Right hindlimb (tissue), 1 donor: ENCODE results near the gene DRAXIN.

Experiments used
- DNase-seq: peaks from one replicate; pipeline ENCODE4 v3.0.0-alpha.2; 2018

DRAXIN gene

DNA sequence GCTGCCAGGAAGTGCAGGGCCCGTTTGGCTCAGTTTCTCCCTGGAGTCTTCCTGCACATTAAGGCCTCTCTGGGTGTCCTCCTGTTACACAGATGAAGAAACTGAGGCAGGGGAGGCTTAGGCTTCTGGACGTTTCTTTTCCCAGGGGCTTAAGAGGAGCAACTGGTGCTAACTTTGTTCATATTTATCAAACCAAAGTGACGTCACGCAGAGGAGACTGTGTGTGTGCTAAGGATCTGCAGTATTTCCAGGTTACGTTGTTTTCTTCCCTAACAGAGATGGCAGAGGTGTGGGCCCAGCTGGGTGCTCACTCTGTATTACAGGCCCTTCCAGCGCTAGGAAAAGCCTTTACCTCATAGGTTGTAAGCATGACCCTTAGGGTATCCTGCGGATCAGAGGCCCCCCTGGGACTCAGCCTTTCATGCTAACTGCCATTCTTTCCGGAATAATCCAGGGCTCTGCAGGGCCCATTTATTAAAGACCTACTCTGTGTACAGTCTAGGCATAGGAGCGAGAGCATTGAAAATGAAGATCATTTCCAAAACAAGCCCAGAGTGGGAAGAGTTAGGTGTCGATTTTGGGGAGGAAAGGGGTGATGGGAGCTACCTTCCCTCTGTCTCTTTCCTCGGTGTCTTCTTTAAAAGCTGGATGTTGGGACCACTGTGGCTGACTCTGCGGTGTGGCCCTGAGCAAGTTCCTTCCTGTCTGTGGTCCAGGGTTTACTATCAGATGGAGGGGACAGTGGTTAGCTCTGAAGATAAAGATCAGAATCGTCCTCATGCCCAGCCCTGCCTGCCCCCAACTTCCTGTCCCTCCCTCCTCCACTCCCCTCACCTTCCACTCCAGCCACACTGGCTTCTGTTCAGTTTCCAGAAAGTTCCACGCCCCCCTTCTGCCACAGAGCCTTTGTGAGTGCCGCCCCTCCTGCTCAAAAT is 49.0 kb downstream of the DRAXIN start:
- DNase-seq: no peak

DNA sequence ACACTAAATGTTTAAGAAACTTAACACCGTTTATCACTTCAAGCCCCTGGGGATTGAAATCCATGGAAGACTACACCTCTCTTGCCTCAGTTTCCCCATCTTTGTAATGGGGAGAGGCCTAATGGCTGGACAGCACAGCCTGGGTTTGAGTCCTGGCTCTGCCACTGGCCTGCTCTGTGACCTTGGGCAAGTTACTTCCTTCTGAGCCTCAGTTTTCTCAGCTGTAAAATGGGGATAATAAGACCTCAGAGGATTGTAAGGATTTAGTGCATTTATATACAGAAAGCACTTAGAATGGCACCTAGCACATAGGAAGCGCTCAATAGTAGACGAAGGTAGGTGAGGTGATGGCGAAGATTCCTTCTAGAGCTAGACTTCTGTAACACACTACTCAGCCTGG is 50.0 kb downstream of the DRAXIN start:
- no peak for DNase-seq

DNA sequence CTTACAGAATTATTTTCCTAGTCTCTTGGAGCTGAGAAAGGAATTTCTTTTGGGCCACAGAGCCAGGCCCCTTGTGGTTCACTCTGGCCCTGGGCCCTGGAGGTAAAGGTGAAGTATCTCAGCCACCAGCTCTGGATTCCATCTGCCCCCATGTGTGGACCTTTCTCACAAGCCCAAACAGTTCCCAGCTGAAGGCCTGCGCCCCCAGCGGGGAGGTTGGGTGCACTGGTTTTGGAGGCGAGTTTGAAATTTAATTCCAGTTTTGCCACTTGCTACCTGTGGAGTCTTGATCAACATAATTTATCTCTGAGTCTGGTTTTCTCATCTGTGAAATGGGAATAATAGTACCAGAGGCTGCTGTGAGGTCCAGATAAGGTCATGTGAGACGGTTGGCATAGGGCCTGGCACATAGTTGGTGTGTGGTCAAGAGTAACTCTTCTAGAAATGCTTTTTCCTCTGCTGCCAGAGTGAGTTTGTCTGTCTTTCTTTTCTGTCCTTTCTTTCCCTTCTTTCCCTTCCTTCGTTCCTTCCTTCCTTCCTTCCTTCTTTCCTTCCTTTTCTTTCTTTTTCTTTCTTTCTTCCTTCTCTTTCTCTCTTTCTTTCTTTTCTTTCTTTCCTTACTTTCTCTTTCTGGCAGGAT is 50.5 kb downstream of the DRAXIN start:
- DNase-seq: no peak

DNA sequence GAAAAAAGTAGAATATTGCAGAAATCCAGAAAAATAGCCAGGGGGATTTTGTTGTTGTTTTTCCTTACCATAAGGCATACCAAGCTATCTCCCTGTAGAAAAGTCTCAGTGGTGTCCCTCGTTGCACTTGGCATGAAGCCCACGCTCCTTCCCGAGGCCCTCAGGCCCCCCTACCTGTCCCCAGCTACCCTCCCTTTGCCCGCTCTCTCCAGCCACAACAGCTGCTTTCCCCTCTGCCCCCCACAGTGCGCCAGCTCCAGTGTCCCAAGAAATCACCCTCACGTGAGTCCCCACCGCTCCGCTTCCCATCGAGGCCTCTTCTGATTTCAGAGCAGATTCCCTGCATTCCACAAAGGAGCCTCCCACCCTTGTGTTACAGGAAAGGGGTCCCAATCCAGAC is 52.8 kb downstream of the DRAXIN start:
- DNase-seq: no peak

DNA sequence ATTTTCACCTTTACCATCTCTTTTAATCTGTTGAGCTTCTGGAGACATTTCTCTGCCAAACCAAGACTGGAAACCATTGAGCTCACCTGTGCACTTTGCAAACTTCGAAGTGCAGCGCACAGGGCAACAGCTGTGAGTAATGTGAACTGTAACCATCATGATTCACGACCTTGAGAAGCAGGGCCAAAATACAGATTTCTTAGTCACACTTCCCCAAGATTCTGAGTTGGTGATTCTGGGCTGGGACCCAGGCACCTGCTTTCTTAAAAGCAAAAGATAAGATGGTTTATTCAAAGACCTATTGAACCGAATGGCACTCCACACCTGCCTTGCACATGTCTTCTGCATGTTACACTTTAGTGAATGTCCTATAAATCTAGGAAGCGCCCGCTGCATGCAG is 54.6 kb downstream of the DRAXIN start:
- no peak for DNase-seq

DNA sequence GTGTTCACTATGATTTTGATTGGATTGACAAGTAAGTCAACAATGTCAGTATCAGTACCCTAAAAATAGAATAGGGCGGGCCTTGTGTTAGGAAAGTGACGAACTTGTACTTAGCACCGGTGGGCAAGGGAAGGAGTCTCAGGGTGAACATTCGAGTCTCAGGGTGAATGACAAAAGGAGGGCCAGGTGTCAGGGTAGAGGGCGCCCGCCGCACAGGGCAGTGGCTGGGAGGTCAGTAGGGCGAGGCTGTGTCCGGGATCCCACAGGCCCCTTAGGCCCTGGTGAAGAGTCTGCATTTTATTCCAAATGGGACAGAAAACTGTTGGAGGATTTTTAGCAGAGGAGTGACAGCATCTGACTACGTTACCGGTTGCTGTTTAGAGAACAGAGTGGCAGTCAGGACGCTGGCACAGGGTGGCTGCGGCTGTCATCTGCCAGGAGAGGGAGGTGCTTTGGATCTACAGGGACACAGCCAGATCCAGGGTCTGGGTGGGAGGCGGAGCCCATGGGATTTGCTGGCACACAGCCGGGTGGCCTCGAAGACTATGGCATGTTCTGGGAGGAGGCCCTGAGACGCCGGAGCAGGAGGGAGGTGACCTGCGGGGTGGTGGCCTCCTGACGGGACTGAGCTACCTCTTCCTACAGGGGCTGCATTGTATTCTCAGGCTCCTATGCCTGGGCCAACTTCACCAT is 55.4 kb downstream of the DRAXIN start:
- no peak for DNase-seq

DNA sequence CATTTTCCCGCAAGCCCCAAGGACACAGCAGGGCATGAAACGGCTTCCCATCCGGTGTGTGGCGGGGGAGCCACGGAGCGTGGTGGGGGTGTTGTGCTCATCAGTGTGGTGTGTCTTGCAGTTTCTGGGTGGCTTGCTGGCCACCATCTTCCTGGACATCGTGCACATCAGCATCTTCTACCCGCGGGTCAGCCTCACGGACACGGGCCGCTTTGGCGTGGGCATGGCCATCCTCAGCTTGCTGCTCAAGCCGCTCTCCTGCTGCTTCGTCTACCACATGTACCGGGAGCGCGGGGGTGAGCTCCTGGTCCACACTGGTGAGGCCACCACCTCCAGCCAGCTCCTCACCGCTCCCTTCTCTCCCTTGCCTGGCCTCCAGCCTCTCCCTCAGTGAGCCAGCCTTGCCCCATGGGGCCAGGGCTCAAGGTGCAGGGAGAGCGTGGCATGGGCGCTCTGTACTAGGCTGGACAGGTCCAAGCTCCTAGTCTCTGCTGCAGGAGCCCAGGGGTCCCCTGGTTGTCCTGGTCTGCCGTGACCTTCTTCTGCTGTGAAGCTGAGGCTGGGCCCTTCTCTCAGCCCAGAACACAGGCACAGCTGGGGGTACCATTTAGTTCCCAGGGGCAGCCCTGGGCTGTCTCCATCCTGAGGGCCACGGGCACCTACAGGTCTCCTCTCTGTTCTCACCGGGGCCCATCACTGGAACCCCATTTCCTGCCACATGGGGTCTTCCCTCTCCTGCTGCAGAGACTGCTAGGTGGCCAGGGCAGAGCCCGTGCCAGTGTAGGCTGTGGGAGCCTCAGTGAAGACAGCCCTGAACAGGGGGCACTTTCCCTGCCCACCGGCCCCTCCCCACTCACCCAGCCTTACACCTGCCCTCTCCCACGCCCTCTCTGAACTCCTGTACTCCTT is 57.0 kb downstream of the DRAXIN start:
- DNase-seq: no peak

DNA sequence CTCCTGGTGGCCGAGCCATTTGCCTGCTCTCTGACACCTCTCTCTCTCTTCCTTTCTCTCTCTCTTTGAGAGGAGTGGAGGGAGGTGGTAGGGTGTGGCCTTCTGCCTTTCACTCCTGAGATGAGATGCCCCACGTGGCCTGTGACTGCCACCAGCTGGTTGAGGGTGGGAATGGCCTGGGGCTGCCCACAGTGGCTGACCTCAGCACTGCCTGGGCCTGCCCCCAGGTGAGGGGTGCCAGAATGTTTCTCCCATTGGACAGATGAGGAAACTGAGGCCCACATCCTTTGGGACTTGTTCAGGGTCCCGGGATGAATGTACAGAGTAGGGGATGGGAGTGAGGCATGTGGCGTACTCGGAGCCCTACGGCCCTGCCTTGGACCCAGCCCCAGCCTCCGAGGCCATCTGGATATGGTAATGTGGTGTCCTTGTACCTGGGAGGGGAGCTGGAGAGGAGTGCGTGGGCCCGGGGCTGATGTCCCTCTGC is 57.7 kb downstream of the DRAXIN start:
- DNase-seq: no peak

DNA sequence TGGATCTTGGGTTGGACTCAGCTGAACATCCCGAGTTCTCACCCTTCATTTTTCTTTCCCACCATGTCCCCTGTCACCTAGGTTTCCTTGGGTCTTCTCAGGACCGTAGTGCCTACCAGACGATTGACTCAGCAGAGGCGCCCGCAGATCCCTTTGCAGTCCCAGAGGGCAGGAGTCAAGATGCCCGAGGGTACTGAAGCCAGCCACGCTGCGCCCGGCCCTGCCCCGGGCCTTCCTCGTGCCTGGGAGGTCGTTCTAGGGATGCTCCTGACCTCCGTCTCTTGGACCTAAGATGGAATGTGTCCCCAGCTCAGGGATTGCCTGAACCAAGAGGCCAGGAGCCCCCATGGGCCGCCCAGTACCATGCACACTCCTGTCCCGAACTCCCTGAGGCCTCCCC is 58.5 kb downstream of the DRAXIN start:
- no peak for DNase-seq

DNA sequence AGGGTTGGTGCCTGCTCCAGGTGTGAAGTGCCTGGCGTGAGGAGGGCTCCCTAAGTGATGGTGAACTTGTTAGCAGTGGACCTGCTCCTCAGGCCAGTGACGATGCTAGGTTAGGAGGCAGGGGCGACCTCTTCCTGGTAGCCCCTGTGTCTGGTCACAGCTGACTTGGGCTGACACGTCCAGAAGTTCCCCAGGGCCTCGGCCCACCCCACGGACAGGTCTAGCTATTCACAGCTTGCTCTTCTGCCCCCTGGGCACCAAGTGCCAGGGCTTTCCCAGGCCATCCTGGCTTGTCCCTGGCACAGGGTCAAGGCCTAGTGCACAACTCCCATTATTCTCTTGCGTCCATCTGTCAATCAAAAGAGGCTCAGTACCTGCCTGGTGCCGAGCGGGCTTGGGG is 59.6 kb downstream of the DRAXIN start:
- DNase-seq: no peak

DNA sequence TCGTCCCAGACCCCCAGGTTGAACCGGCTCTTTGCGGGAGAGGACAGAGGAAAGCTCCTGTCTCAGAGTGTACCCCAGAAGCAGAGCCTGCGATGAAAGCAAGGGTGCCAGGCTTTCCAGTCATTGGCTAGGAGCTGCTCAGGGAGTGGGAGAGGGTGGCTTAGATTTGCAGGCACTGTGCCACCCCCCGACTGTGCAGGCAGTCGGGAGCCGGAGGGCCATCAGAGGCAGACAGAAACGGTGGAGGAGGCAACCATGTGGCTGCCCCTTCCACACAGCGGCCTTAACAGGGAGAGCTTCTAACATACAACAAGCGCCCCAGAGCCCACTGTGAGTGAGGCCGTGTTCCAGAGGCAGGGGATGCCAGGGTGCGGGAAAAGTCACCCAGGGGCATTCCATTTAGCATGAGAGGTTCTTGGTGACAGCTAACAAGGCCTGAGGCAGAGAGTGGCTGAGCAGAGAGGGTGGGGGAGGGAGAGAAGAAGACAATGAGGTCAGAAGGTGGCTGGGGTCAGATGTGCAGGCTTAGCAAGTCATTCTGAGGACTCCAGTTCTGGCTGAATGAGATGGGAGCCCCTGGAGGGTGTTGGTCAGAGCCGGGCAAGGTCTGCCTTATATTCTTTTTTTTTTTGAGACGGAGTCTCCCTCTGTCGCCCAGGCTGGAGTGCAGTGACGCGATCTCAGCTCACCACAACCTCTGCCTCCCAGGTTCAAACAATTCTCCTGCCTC is 61.0 kb downstream of the DRAXIN start:
- no peak for DNase-seq

DNA sequence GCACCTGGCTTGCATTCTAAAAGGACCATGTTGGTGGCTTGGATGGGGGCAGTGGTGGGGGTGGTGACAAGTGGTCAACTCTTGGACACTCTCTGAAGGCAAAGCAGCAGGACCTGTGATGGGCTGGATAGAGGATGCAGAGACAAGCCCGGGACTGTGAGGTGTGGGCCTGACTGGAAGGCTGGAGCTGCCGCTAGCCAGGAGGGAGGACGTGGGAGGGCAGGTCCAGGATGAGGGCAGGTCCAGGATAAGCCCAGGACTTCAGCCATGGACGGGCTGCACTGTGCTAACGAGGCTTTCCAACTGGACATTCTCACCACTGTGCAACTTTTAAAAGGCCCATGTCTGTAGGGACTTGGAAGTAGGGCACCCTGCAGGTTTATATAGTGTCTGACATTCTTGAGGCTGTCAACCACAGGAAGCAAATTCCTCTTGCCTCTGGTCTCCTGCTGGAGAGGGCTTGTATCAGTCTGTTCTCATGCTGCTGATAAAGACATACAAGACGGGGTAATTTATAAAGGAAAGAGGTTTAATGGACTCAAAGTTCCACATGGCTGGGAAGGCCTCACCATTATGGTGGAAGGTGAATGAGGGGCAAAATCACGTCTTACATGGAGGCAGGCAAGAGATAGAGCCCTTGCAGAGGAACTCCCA is 62.2 kb downstream of the DRAXIN start:
- no peak for DNase-seq

DNA sequence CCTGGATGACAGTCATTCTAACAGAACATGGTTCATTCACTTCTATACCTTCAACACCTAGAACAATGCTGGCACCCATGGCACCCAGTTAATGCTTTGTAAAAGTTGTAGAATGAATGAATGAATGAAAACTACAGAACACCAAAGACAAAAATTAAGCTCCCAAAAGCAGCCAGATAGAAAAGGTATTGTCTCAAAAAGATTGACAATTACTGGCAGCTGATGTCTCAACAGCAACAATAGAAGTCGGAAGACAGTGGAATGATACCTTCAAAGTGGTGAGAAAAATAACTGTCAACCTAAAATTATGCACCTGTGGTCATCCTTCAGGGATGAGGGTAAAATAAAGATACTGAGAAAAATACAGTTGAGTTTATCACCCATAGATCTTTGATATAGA is 65.5 kb downstream of the DRAXIN start:
- no peak for DNase-seq

DNA sequence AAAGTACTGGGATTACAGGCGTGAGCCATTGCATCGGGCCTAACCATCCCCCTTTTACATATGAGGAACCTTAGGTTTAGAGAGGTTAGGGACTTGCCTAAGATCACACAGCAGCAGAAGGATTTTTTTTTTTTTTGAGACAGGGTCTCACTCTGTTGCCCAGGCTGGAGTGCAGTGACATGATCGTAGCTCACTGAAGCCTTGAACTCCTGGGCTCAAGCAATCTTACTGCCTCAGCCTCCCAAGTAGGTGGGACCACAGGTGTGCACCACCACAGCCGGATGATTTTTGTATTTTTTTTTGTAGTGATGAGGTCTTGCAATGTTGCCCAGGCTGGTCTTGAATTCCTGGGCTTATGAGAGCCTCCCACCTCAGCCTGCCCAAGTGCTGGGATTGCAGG is 68.3 kb downstream of the DRAXIN start:
- DNase-seq: no peak

DNA sequence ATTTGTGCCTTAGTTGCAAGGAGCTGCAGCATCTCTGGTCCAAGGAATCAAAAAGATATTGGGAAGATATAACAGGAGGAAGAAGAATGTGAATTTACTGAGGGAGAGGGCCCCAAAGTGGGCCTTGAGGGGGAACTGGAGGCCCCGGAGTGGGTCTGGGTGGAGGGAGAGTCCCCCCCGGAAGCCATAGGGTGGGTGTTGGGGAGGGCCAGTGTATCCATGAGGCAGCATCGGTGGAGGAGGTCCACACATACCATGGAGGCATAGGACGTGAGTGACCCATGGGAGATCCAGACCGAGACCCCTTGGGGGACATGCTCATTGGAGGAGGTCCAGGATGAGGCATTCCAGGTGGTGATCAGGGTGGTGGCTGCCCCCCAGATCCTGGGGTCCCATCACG is 69.8 kb downstream of the DRAXIN start:
- no peak for DNase-seq

DNA sequence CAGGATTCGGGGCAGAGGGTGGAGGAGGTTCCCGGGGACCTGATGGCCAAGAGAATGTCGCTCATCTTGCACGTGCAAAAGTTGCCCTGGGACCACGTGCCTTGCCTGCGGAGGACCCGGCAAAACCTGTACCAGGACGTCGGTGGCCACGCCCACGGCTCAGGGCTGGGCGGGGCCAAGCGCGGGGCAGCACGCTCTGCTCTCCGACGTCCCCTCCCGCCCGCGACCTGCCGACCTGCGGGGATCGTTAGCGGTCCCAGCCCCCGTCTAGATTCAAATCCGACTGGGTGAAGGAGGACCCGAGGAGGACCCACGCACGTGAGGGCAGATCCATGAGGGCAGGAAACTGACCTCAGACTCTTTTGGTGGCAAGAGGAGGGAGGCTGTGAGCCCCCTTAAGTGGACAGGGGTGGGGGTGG is 70.5 kb downstream of the DRAXIN start, which contains the start of gene C1orf167:
C1orf167 (plus strand) TSS at position 206 of the 419 bp plus-strand sequence. CDS start 2,208 bp downstream, outside the sequence.
- DNase-seq: no peak

DNA sequence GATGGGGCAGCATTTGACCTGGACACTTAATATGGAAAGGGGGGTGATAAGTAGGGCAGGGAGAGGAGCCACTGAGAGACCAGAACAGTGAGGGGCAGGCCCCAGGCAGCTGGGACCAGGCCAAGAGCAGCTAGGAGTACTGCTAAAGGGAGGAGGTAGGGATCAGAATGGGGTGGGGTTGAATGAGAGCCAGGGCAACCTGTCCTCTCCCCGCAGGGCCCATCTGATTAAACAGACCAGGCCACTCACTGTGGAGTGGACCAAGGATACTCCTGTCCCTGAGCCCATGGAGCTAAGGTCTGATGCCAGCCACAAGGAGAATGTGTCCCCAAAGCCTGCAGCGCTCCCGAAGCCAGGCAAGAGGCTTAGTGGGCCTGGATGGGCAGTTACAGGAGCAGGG is 72.6 kb downstream of the DRAXIN start:
- no peak for DNase-seq

DNA sequence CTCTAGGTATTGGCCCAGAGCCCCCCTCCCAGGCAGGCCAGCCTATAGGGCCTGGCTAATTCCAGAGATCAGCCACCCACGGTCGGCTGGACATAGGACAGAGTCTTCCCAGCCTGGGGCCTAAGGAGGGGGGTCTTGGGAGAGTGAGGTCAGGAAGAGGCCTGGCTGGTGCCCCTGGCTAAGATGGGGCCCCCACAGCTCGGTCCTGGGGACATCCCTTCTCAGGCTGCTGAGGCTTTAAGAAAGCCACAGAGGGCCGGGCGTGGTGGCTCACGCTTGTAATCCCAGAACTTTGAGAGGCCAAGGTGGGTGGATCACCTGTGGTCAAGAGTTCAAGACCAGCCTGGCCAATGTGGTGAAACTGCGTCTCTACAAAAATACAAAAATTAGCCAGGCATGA is 73.0 kb downstream of the DRAXIN start:
- DNase-seq: no peak

DNA sequence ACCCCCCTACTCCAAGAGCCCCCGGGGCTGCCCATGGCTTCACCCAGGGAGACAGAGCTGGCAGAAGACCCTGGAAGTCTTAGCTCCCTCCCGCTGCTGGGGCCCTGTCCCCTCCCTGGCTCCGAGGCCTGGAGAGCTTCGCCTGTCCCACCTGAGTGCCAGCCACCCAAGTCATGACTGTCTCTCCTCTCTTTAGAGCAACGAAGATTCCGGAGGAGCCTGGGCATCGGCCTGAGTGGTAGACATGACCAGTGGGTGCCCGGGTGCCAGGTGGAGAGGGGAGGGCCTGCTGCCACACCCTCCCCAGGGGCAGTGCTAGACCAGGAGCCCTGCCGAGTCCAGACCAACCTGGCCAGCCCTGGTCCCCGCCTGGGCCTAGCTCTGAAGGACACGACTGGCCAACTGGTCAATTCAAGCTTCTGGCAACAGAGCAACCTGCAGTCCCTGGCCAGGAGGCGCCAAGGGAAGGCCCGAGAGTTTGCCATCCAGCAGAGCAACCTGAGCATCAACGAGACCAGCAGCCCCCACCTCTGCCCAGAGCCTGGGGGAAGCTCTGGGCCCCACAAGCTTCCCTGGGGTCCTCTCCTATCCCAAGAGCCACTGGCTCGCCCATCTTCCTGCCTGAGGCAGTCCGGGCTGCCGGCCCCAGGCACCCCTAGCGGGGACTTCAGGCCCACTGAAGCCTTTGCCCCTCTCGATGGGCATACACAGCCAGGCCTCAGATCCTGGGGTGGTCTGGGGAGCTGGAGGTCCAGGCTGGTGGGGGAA is 74.3 kb downstream of the DRAXIN start:
- no peak for DNase-seq

DNA sequence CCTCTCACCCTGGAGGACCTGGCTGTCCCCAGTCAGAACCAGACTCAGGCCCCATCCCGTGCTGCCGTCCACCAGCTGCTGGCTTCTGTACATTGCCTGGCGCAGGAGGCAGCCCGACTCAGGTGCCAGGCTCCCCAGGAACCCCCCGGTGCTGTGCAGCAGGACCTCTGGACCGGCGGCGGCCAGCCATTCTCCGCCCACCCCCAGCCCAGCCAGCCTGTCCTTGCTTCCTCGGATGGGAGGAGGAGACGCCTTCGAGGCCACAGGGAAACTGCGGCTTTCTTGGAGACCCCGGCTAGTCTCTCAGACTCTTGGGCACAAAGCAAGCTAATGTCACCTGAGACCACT is 74.9 kb downstream of the DRAXIN start:
- DNase-seq: no peak
